Kidney glomerular epithelial cell (primary cell): ENCODE results near the gene CLASRP.

Experiments
- DNase-seq: peaks from one replicate; lab custom pipeline; 2025; lab: John Stamatoyannopoulos, UW

The CLASRP gene

GRCh38 chr19:45086480-45086879, 47.6 kb downstream of the CLASRP start:
- no peak for DNase-seq

GRCh38 chr19:45087531-45087930, 48.7 kb downstream of the CLASRP start:
- no peak for DNase-seq

- no peak for DNase-seq
These were observed 51.2 kb downstream of the CLASRP start for GRCh38 chr19:45090034-45090433.

- no peak for DNase-seq
These were observed 51.8 kb downstream of the CLASRP start for GRCh38 chr19:45090606-45091005.

- DNase-seq = peak; percentile 99
These were observed 52.4 kb downstream of the CLASRP start for GRCh38 chr19:45091031-45091923.

GRCh38 chr19:45092747-45093678, 54.2 kb downstream of the CLASRP start, which contains the start of gene PPP1R37:
TSS of gene PPP1R37 (plus strand) at chr19:45093179. CDS start at chr19:45093326, 147 bp downstream.
- peak; percentile 94 for DNase-seq

- no peak for DNase-seq
These were observed 55.3 kb downstream of the CLASRP start for GRCh38 chr19:45094137-45094536.

- DNase-seq = no peak
These were observed 55.9 kb downstream of the CLASRP start for GRCh38 chr19:45094707-45095106.

GRCh38 chr19:45095496-45096413, 56.9 kb downstream of the CLASRP start:
- DNase-seq = no peak

- no peak for DNase-seq
These were observed 57.9 kb downstream of the CLASRP start for GRCh38 chr19:45096700-45097099.

GRCh38 chr19:45097450-45097775, 58.6 kb downstream of the CLASRP start:
- no peak for DNase-seq

GRCh38 chr19:45097776-45098520, 59.1 kb downstream of the CLASRP start:
- DNase-seq = peak; percentile 81

- DNase-seq = no peak
These were observed 59.9 kb downstream of the CLASRP start for GRCh38 chr19:45098521-45099466.

GRCh38 chr19:45099467-45100191, 60.8 kb downstream of the CLASRP start:
- no peak for DNase-seq

GRCh38 chr19:45100201-45100600, 61.4 kb downstream of the CLASRP start:
- DNase-seq = no peak

GRCh38 chr19:45100846-45101252, 62.0 kb downstream of the CLASRP start:
- no peak for DNase-seq

- no peak for DNase-seq
These were observed 63.0 kb downstream of the CLASRP start for GRCh38 chr19:45101806-45102205.

GRCh38 chr19:45102481-45102880, 63.6 kb downstream of the CLASRP start:
- DNase-seq = no peak

- peak; percentile 38 for DNase-seq
These were observed 64.3 kb downstream of the CLASRP start for GRCh38 chr19:45103156-45103507.
